ENCODE results near the gene HIGD1A. TPM values are rescaled to one million over a fixed set of nuclear protein-coding genes. Genes with fewer than 3 reads are reported as not detected.

HIGD1A gene
- polyA plus RNA-seq, 1 donor from 2014 or later, result 350 TPM

DNA sequence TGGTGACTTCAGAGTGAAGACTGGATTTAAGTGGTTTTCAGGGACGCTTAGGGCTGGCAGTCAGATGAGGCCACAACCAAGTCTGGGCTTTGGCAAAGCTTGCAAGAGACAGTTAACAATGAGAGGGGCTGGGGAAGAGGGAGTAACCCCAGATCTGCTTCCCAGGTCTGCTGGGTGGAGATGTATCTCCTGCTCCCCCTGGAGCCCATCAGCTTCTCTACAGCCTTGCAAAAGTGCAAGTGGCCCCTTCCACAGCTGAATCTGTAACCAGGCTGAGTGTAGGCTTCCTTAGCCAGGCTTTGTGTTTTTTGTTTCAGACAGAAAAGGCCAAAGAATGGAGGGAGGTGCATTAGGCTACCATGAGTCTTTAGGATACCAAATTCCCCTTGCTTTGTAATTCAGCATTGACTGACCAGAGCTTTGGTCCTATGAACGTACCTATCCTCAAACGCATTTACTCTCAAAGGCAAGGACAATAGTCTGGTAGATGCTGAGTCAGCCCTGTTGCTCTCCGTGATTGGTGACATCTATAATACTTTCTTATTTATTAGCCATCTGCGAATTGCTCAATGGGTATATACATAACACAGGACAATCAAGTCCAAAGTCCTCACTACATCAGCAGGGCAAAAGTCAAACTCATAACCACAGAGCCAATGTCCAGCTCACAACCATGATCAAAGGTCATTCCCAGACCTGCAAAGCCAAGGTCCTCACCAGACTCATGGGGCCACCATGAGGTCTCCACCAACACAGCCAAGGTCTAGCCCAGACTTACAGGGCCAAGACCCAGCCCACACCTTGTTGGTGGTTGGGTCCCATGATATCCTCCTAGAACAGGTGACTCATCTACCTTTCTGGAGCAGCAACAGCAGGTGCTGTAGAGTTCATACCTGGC, 48.4 kb downstream of the HIGD1A start:
- no peak overlapping the region for H3K9ac ChIP-seq (ENCODE audit: low read length)
- TF ChIP-seq EZH2 (IDR thresholded peaks at IDR 0.05; ENCODE audit: borderline replicate concordance, insufficient read depth, low read length, poor library complexity, severe bottlenecking), result no peak
- TF ChIP-seq, protein P1, sequence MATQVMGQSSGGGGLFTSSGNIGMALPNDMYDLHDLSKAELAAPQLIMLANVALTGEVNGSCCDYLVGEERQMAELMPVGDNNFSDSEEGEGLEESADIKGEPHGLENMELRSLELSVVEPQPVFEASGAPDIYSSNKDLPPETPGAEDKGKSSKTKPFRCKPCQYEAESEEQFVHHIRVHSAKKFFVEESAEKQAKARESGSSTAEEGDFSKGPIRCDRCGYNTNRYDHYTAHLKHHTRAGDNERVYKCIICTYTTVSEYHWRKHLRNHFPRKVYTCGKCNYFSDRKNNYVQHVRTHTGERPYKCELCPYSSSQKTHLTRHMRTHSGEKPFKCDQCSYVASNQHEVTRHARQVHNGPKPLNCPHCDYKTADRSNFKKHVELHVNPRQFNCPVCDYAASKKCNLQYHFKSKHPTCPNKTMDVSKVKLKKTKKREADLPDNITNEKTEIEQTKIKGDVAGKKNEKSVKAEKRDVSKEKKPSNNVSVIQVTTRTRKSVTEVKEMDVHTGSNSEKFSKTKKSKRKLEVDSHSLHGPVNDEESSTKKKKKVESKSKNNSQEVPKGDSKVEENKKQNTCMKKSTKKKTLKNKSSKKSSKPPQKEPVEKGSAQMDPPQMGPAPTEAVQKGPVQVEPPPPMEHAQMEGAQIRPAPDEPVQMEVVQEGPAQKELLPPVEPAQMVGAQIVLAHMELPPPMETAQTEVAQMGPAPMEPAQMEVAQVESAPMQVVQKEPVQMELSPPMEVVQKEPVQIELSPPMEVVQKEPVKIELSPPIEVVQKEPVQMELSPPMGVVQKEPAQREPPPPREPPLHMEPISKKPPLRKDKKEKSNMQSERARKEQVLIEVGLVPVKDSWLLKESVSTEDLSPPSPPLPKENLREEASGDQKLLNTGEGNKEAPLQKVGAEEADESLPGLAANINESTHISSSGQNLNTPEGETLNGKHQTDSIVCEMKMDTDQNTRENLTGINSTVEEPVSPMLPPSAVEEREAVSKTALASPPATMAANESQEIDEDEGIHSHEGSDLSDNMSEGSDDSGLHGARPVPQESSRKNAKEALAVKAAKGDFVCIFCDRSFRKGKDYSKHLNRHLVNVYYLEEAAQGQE (IDR thresholded peaks at IDR 0.05; ENCODE audit: borderline replicate concordance), result no peak
- no peak for TF ChIP-seq POLR2AphosphoS5 (IDR thresholded peaks at IDR 0.05)
- TF ChIP-seq SMC3 (conservative IDR thresholded peaks at IDR 0.05; ENCODE audit: poor library complexity), result no peak
- no peak for TF ChIP-seq EP300 (conservative IDR thresholded peaks at IDR 0.05; ENCODE audit: poor library complexity, severe bottlenecking)
- TF ChIP-seq TAF1 (IDR thresholded peaks at IDR 0.05; ENCODE audit: low read depth), result no peak
- TF ChIP-seq RAD21 (conservative IDR thresholded peaks at IDR 0.05), result no peak
- TF ChIP-seq, protein P2, sequence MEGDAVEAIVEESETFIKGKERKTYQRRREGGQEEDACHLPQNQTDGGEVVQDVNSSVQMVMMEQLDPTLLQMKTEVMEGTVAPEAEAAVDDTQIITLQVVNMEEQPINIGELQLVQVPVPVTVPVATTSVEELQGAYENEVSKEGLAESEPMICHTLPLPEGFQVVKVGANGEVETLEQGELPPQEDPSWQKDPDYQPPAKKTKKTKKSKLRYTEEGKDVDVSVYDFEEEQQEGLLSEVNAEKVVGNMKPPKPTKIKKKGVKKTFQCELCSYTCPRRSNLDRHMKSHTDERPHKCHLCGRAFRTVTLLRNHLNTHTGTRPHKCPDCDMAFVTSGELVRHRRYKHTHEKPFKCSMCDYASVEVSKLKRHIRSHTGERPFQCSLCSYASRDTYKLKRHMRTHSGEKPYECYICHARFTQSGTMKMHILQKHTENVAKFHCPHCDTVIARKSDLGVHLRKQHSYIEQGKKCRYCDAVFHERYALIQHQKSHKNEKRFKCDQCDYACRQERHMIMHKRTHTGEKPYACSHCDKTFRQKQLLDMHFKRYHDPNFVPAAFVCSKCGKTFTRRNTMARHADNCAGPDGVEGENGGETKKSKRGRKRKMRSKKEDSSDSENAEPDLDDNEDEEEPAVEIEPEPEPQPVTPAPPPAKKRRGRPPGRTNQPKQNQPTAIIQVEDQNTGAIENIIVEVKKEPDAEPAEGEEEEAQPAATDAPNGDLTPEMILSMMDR (IDR thresholded peaks at IDR 0.05; ENCODE audit: poor library complexity, severe bottlenecking), result no peak
- TF ChIP-seq MXI1 (conservative IDR thresholded peaks at IDR 0.05; ENCODE audit: poor library complexity, severe bottlenecking), result no peak
- H3K4me2 ChIP-seq (ENCODE audit: low read length), result no peak overlapping the region
- no peak overlapping the region for H3K4me3 ChIP-seq (ENCODE audit: low read length)
- no peaks in the 10 kb centered on the region for H3K9me2 ChIP-seq (ENCODE audit: insufficient read depth, low read length)
- no peak overlapping the region for H3K27ac ChIP-seq (ENCODE audit: low read length)
- no peaks in the 10 kb centered on the region for H3K27me3 ChIP-seq (ENCODE audit: insufficient read depth, low read depth, low read length)
- no peaks in the 10 kb centered on the region for H3K79me2 ChIP-seq (replicated peaks; ENCODE audit: insufficient read depth, low read length)
- H3K36me3 ChIP-seq (ENCODE audit: insufficient read depth, low read length), result no peaks in the 10 kb centered on the region
- no peak overlapping the region for H2AFZ ChIP-seq (ENCODE audit: low read depth, low read length)
- no peaks in the 10 kb centered on the region for H3F3A ChIP-seq (ENCODE audit: insufficient read depth, low read length, poor library complexity, severe bottlenecking)
- H4K20me1 ChIP-seq (ENCODE audit: insufficient read depth), result no peaks in the 10 kb centered on the region
- no peaks in the 10 kb centered on the region for H3K9me3 ChIP-seq (ENCODE audit: low read length)

DNA sequence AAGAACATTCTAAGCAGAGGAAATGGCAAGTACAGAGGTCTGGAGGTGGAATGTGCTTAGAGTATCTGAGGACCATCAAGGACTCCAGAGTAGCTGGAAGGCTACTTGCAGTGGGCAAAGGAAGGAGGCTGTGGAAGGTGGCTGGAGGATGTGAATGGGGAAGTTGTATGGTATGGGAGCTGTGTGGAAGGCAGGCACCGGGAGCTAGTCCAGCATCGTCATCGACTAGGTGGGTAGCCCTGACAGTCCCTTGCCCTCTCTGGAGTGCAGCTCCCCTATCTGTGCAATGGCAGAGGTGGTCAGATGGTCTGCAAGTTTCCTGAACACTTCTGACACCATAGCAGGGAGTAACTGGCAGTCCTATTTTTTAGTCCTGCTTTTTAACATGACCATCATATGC, 50.5 kb downstream of the HIGD1A start:
- H3K36me3 ChIP-seq (ENCODE audit: insufficient read depth, low read length), result no peaks in the 10 kb centered on the region
- no peak for TF ChIP-seq EZH2 (IDR thresholded peaks at IDR 0.05; ENCODE audit: borderline replicate concordance, insufficient read depth, low read length, poor library complexity, severe bottlenecking)
- no peak for TF ChIP-seq RAD21 (conservative IDR thresholded peaks at IDR 0.05)
- no peak for TF ChIP-seq EP300 (conservative IDR thresholded peaks at IDR 0.05; ENCODE audit: poor library complexity, severe bottlenecking)
- no peak for TF ChIP-seq SMC3 (conservative IDR thresholded peaks at IDR 0.05; ENCODE audit: poor library complexity)
- TF ChIP-seq, protein P2 (IDR thresholded peaks at IDR 0.05; ENCODE audit: poor library complexity, severe bottlenecking), result no peak
- TF ChIP-seq TAF1 (IDR thresholded peaks at IDR 0.05; ENCODE audit: low read depth), result no peak
- no peak for TF ChIP-seq POLR2AphosphoS5 (IDR thresholded peaks at IDR 0.05)
- TF ChIP-seq, protein P1 (IDR thresholded peaks at IDR 0.05; ENCODE audit: borderline replicate concordance), result no peak
- TF ChIP-seq MXI1 (conservative IDR thresholded peaks at IDR 0.05; ENCODE audit: poor library complexity, severe bottlenecking), result no peak
- H4K20me1 ChIP-seq (ENCODE audit: insufficient read depth), result no peaks in the 10 kb centered on the region
- no peaks in the 10 kb centered on the region for H3K9me3 ChIP-seq (ENCODE audit: low read length)
- H3K27me3 ChIP-seq (ENCODE audit: insufficient read depth, low read depth, low read length), result no peaks in the 10 kb centered on the region
- H3K4me2 ChIP-seq (ENCODE audit: low read length), result no peak overlapping the region
- no peak overlapping the region for H3K9ac ChIP-seq (ENCODE audit: low read length)
- H3F3A ChIP-seq (ENCODE audit: insufficient read depth, low read length, poor library complexity, severe bottlenecking), result no peaks in the 10 kb centered on the region
- no peaks in the 10 kb centered on the region for H3K9me2 ChIP-seq (ENCODE audit: insufficient read depth, low read length)
- H3K27ac ChIP-seq (ENCODE audit: low read length), result no peak overlapping the region
- H3K79me2 ChIP-seq (replicated peaks; ENCODE audit: insufficient read depth, low read length), result no peaks in the 10 kb centered on the region
- no peak overlapping the region for H3K4me3 ChIP-seq (ENCODE audit: low read length)
- H2AFZ ChIP-seq (ENCODE audit: low read depth, low read length), result no peak overlapping the region

Data from neural cell (in vitro differentiated cells).